Mammary epithelial cell (primary cell): ENCODE results near the gene PIF1.

ENCODE experiments used
- CTCF ChIP-seq, 2 donors: IDR thresholded peaks in 1 of 2; conservative IDR thresholded peaks in 1 of 2; 2 replicates each; pipeline ENCODE4 v1.5.1; 2011 to 2012; ENCODE audit warnings: inconsistent platforms in 2 of 2, low read length in 2 of 2, mild to moderate bottlenecking in 2 of 2, control low read depth in 1 of 2, low read depth in 1 of 2; ENCODE audit not compliant: insufficient read depth in 1 of 2; ENCODE audit errors: extremely low read depth in 1 of 2
- EZH2 ChIP-seq: IDR thresholded peaks from 2 replicates; pipeline ENCODE4 v1.6.1; 2012; ENCODE audit warnings: low read length, inconsistent platforms, borderline replicate concordance

GRCh38 chr15:64842096-64842939, 16.9 kb upstream of the PIF1 start:
- TF ChIP-seq CTCF (conservative IDR thresholded peaks at IDR 0.05 in 1 of 2, IDR thresholded peaks at IDR 0.05 in 1 of 2; ENCODE audit: extremely low read depth in 1 of 2, insufficient read depth in 1 of 2, low read depth in 1 of 2, low read length in 2 of 2), result no peak
- no peak for TF ChIP-seq EZH2
